WERI-Rb-1 (cell line): Measurements from ENCODE around the gene MRPL20.

Experiments
- DNase-seq: peaks from one replicate; pipeline ENCODE4 v3.0.0-alpha.2; 2020
- H3K27ac ChIP-seq: fragments of 250-450 bp; sonication (Bioruptor Pico); 2 replicates; pipeline ENCODE4 v1.5.1; 2020; ENCODE audit warnings: mild to moderate bottlenecking, moderate library complexity
- H3K27me3 ChIP-seq: fragments of 250-450 bp; sonication (Bioruptor Pico); 2 replicates; pipeline ENCODE4 v1.5.1; 2021; ENCODE audit warnings: mild to moderate bottlenecking, low read depth, moderate library complexity; ENCODE audit not compliant: insufficient read depth, severe bottlenecking
- H3K36me3 ChIP-seq: fragments of 250-450 bp; sonication (Bioruptor Pico); 2 replicates; pipeline ENCODE4 v1.5.1; 2020; ENCODE audit warnings: mild to moderate bottlenecking, moderate library complexity
- H3K4me3 ChIP-seq: 2 replicates; pipeline ENCODE4 v1.5.1; 2011; ENCODE audit warnings: low read depth, mild to moderate bottlenecking, control low read depth, low read length
- H3K9me3 ChIP-seq: fragments of 250-450 bp; sonication (Bioruptor Pico); 2 replicates; pipeline ENCODE4 v1.5.1; 2021; ENCODE audit warnings: mild to moderate bottlenecking, moderate library complexity; ENCODE audit not compliant: severe bottlenecking
- CTCF ChIP-seq: IDR thresholded peaks from 2 replicates; pipeline ENCODE4 v1.5.1; 2011; ENCODE audit warnings: low read depth, mild to moderate bottlenecking, control low read depth, inconsistent platforms, low read length

Gene MRPL20

GRCh38 chr1:1353389-1354151 is 53.5 kb downstream of the MRPL20 start:
- peaks cover 31% of the 10 kb centered on the region for H3K36me3 ChIP-seq
- H3K4me3 ChIP-seq, result no peak overlapping the region
- H3K27me3 ChIP-seq, result no peaks in the 10 kb centered on the region
- no peak for TF ChIP-seq CTCF
- peak overlapping the region; percentile 73 for H3K27ac ChIP-seq
- H3K9me3 ChIP-seq, result no peaks in the 10 kb centered on the region
- DNase-seq, result no peak

GRCh38 chr1:1352786-1353388 is 54.2 kb downstream of the MRPL20 start:
- no peaks in the 10 kb centered on the region for H3K9me3 ChIP-seq
- no peak for TF ChIP-seq CTCF
- no peak for DNase-seq
- peaks cover 31% of the 10 kb centered on the region for H3K36me3 ChIP-seq
- no peak overlapping the region for H3K4me3 ChIP-seq
- peak overlapping the region; percentile 73 for H3K27ac ChIP-seq
- H3K27me3 ChIP-seq, result no peaks in the 10 kb centered on the region
